Vagina (tissue), 2 donors: ENCODE measurements around the gene SNX9.

Experiments used
- CTCF ChIP-seq, 3 experiments: fragments of 450-650 bp in 2 of 3; fragments of 200-600 bp in 1 of 3; sonication (generic) in 1 of 3; IDR thresholded peaks; one replicate each; pipeline ENCODE4 v1.5.1; 2017 to 2019; ENCODE audit warnings: antibody characterized with exemption in 3 of 3, mild to moderate bottlenecking in 2 of 3, moderate library complexity in 2 of 3
- POLR2A ChIP-seq, 2 donors: fragments of 450-650 bp; IDR thresholded peaks; one replicate each; pipeline ENCODE4 v1.6.1; 2017; ENCODE audit warnings: antibody characterized with exemption in 2 of 2, mild to moderate bottlenecking in 2 of 2, moderate library complexity in 2 of 2
- POLR2AphosphoS5 ChIP-seq, 2 donors: sonication (generic); formaldehyde crosslinking; IDR thresholded peaks; one replicate each; pipeline ENCODE4 v1.9.0; 2017; ENCODE audit warnings: antibody characterized with exemption in 2 of 2, mild to moderate bottlenecking in 2 of 2, low read depth in 1 of 2; ENCODE audit not compliant: insufficient read depth in 1 of 2

GRCh38 chr6:157880534-157880933 is 57.5 kb downstream of the SNX9 start:
- TF ChIP-seq POLR2A (IDR thresholded peaks at IDR 0.05), result no peak
- no peak for TF ChIP-seq CTCF (IDR thresholded peaks at IDR 0.05)
- no peak for TF ChIP-seq POLR2AphosphoS5 (IDR thresholded peaks at IDR 0.05; ENCODE audit: insufficient read depth in 1 of 2, low read depth in 1 of 2)
